Peyer's patch (tissue), 4 donors: ENCODE measurements around the gene TK1.

Source experiments
- POLR2A ChIP-seq, 2 donors: fragments of 450-650 bp; IDR thresholded peaks; one replicate each; pipeline ENCODE4 v1.5.1; 2017; ENCODE audit warnings: antibody characterized with exemption in 2 of 2, mild to moderate bottlenecking in 2 of 2, moderate library complexity in 2 of 2
- TF ChIP-seq, protein P1 (sequence below), 6 experiments: fragments of 450-650 bp in 4 of 6; fragments of 200-600 bp in 2 of 6; sonication (generic) in 1 of 6; IDR thresholded peaks; one replicate each; pipeline ENCODE4 v1.5.1; 2017 to 2019; ENCODE audit warnings: antibody characterized with exemption in 6 of 6, mild to moderate bottlenecking in 3 of 6, moderate library complexity in 1 of 6

DNA sequence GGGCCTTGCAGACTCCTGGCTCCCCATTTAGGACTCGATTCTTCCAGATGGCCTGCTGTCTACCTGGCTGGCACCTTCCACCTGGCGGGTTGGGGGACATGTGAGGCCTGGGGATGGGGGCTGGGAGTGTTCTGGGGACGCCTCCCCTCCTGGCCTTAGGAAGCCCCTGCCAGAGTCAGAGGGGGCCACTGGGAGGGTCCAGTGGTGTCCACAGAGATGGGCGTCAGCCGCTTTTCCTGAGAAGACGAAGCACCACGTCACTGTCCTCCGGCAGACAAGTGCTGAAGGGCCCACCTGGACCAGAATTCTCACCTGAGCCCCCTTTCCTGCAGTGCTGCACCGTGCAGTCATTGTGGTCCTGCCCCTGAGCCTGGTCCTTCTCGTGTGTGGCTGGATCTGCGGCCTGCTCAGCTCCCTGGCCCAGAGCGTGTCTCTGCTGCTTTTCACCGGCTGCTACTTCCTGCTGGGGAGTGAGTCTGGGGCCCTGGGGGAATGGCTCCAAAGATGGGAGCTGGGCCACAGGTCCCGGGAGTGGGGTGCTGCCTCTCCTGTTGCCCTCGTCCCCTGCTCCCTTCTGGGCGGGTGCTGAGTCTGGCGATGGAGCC is 47.5 kb upstream of the TK1 start:
- TF ChIP-seq, protein P1, sequence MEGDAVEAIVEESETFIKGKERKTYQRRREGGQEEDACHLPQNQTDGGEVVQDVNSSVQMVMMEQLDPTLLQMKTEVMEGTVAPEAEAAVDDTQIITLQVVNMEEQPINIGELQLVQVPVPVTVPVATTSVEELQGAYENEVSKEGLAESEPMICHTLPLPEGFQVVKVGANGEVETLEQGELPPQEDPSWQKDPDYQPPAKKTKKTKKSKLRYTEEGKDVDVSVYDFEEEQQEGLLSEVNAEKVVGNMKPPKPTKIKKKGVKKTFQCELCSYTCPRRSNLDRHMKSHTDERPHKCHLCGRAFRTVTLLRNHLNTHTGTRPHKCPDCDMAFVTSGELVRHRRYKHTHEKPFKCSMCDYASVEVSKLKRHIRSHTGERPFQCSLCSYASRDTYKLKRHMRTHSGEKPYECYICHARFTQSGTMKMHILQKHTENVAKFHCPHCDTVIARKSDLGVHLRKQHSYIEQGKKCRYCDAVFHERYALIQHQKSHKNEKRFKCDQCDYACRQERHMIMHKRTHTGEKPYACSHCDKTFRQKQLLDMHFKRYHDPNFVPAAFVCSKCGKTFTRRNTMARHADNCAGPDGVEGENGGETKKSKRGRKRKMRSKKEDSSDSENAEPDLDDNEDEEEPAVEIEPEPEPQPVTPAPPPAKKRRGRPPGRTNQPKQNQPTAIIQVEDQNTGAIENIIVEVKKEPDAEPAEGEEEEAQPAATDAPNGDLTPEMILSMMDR (IDR thresholded peaks at IDR 0.05), result no peak
- no peak for TF ChIP-seq POLR2A (IDR thresholded peaks at IDR 0.05)
